Measurements from ENCODE around the gene CDKAL1. TPM values are rescaled to one million over a fixed set of nuclear protein-coding genes. Genes with fewer than 3 reads are reported as not detected.

CDKAL1 gene
- total RNA-seq, 4 donors from 2014 or later = 11.8 to 21.4 (median 13.8) TPM

GRCh38 chr6:20688710-20689500, 154.6 kb downstream of the CDKAL1 start:
- ATAC-seq (ENCODE audit: low FRiP score) = no peak
- DNase-seq (ENCODE audit: low spot score) = no peak
- TF ChIP-seq, protein P1, sequence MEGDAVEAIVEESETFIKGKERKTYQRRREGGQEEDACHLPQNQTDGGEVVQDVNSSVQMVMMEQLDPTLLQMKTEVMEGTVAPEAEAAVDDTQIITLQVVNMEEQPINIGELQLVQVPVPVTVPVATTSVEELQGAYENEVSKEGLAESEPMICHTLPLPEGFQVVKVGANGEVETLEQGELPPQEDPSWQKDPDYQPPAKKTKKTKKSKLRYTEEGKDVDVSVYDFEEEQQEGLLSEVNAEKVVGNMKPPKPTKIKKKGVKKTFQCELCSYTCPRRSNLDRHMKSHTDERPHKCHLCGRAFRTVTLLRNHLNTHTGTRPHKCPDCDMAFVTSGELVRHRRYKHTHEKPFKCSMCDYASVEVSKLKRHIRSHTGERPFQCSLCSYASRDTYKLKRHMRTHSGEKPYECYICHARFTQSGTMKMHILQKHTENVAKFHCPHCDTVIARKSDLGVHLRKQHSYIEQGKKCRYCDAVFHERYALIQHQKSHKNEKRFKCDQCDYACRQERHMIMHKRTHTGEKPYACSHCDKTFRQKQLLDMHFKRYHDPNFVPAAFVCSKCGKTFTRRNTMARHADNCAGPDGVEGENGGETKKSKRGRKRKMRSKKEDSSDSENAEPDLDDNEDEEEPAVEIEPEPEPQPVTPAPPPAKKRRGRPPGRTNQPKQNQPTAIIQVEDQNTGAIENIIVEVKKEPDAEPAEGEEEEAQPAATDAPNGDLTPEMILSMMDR (IDR thresholded peaks at IDR 0.05) = no peak

- ATAC-seq (ENCODE audit: low FRiP score) (no peak), DNase-seq (ENCODE audit: low spot score) (no peak)
- TF ChIP-seq, protein P1 (IDR thresholded peaks at IDR 0.05) = no peak
Measured at GRCh38 chr6:20691185-20691584, 156.9 kb downstream of the CDKAL1 start.

GRCh38 chr6:20692023-20692422, 157.8 kb downstream of the CDKAL1 start:
- DNase-seq (ENCODE audit: low spot score) = no peak
- no peak for ATAC-seq (ENCODE audit: low FRiP score)
- TF ChIP-seq, protein P1 (IDR thresholded peaks at IDR 0.05) = no peak

DNA sequence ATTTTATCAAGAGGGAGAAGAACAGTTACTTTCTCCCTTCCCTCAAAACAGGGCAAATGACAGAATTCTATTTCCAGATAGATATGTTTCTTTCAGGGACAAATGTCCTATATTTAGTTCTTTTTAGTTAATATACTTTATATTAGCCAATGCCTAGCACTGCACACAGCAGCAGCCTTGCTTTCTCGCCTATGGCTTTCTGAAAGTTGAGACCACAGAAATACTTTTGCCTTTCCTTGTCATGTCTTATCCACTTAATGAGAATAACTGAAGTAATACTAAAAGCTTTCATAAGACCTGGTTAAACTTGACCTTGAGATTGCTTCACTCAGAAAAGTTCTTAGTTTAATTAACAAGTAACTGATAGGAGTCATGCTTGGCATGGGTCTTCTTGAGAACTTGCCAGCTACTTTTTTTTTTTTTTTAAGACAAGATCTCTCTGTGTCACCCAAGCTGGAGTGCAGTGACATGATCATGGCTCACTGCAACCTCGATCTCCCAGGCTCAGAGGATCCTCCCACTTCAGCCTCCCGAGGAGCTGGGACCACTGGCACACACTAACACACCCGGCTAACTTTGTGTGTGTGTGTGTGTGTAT, 159.3 kb downstream of the CDKAL1 start:
- TF ChIP-seq, protein P1 (IDR thresholded peaks at IDR 0.05) = no peak
- ATAC-seq (ENCODE audit: low FRiP score) = no peak
- no peak for DNase-seq (ENCODE audit: low spot score)

GRCh38 chr6:20696676-20697075, 162.4 kb downstream of the CDKAL1 start:
- no peak for DNase-seq (ENCODE audit: low spot score)
- TF ChIP-seq, protein P1 (IDR thresholded peaks at IDR 0.05) = no peak
- ATAC-seq (ENCODE audit: low FRiP score) = no peak

DNA sequence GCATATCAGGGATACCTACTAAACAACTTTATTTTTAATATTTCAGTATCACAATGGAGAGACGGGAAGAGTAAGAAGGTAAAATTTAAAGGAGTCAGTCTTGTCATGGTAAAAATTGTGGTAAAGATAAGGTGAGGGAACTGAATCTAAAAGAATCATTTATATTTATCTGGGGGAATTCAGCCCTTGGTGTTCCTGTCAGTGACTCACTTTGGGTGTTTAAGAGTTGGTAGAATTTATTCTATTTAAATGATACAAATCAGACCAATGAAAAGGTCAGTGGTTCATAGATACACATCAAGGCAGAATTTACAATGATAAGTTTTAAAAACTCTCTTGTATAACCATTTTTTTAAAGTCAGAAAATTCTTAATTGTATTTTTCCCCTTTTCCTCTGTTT, 164.4 kb downstream of the CDKAL1 start:
- ATAC-seq (ENCODE audit: low FRiP score) = no peak
- TF ChIP-seq, protein P1 (IDR thresholded peaks at IDR 0.05) = no peak

DNA sequence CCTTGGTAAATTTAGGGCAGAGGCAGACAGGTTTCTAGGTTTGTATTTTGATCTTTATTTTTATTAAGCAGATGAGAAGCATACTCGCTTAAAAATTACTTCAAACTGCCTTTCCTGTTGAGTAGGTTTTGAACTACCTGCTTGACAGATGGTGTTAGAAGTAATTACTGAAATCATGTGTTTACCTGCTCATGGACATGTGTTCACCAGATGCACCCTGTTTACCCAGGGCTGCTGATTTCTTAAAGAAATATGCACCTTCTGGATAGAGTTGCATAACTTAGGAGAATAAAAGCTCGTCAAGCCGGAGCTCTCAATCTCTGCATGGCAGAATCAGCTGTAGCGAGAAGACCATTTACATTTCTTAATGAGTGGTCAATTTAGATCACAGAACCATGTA, 165.1 kb downstream of the CDKAL1 start:
- TF ChIP-seq, protein P1 (IDR thresholded peaks at IDR 0.05) = no peak
- ATAC-seq (ENCODE audit: low FRiP score) (no peak), DNase-seq (ENCODE audit: low spot score) (no peak)

More for the DNA sequence above, 164.4 kb downstream of the CDKAL1 start:
- DNase-seq (ENCODE audit: low spot score) = no peak

All from omental fat pad (tissue), 4 donors.